Keratinocyte (primary cell): Measurements from ENCODE around the gene TEX47. TPM values are rescaled to one million over a fixed set of nuclear protein-coding genes. Genes with fewer than 3 reads are reported as not detected.

Experiments
- DNase-seq: peaks from one replicate; pipeline ENCODE4 v3.0.0-alpha.2; 2011; ENCODE audit warnings: low read depth, missing footprints, low spot score
- FAIRE-seq: peaks from 2 replicates; lab custom pipeline; 2011; peaks lifted over from hg19 to GRCh38; lab: Jason Lieb, UNC
- H2AFZ ChIP-seq: 2 replicates; pipeline ENCODE4 v1.6.0; 2012; ENCODE audit warnings: low read length, control low read depth, inconsistent platforms; ENCODE audit not compliant: control insufficient read depth
- H3K27ac ChIP-seq: 2 replicates; pipeline ENCODE4 v1.5.1; 2011; ENCODE audit warnings: low read length; ENCODE audit not compliant: control insufficient read depth, insufficient read depth
- H3K27me3 ChIP-seq: 3 replicates; pipeline ENCODE4 v1.6.0; 2011; ENCODE audit warnings: low read length; ENCODE audit not compliant: control insufficient read depth, insufficient read depth; ENCODE audit errors: extremely low read depth
- H3K36me3 ChIP-seq, 2 experiments: 2 replicates in 1 of 2; 3 replicates in 1 of 2; pipeline ENCODE4 v1.5.1; 2011; ENCODE audit warnings: low read length in 2 of 2, mild to moderate bottlenecking in 1 of 2; ENCODE audit not compliant: control insufficient read depth in 2 of 2, insufficient read depth in 2 of 2; ENCODE audit errors: extremely low read depth in 1 of 2
- H3K4me1 ChIP-seq: 3 replicates; pipeline ENCODE4 v1.5.1; 2011; ENCODE audit warnings: low read length; ENCODE audit not compliant: control insufficient read depth, insufficient read depth; ENCODE audit errors: extremely low read depth
- H3K4me2 ChIP-seq: 3 replicates; pipeline ENCODE4 v1.6.0; 2011; ENCODE audit warnings: low read depth, low read length; ENCODE audit not compliant: control insufficient read depth, insufficient read depth; ENCODE audit errors: extremely low read depth
- H3K4me3 ChIP-seq, 3 experiments: fragments of 200-600 bp in 1 of 3; sonication (generic) in 1 of 3; 2 replicates in 2 of 3; 3 replicates in 1 of 3; pipeline ENCODE4 v1.5.1; 2011 to 2016; ENCODE audit warnings: low read length in 3 of 3, mild to moderate bottlenecking in 3 of 3, control low read depth in 2 of 3, inconsistent platforms in 1 of 3, low read depth in 1 of 3, mixed read lengths in 1 of 3, mixed run types in 1 of 3, moderate library complexity in 1 of 3; ENCODE audit not compliant: control insufficient read depth in 2 of 3, insufficient read depth in 2 of 3; ENCODE audit errors: extremely low read depth in 1 of 3
- H3K79me2 ChIP-seq: 2 replicates; pipeline ENCODE4 v1.6.0; 2012; ENCODE audit warnings: low read length; ENCODE audit not compliant: control insufficient read depth, insufficient read depth
- H3K9ac ChIP-seq: 3 replicates; pipeline ENCODE4 v1.6.0; 2011; ENCODE audit warnings: low read length; ENCODE audit not compliant: control insufficient read depth, insufficient read depth; ENCODE audit errors: extremely low read depth
- H3K9me1 ChIP-seq: 3 replicates; pipeline ENCODE4 v1.6.0; 2011; ENCODE audit warnings: low read length; ENCODE audit not compliant: control insufficient read depth, insufficient read depth; ENCODE audit errors: extremely low read depth
- H3K9me3 ChIP-seq: 2 replicates; pipeline ENCODE4 v1.5.1; 2012; ENCODE audit warnings: low read depth, low read length; ENCODE audit not compliant: control insufficient read depth
- H4K20me1 ChIP-seq: 3 replicates; pipeline ENCODE4 v1.6.0; 2011; ENCODE audit warnings: low read length; ENCODE audit not compliant: control insufficient read depth, insufficient read depth; ENCODE audit errors: extremely low read depth
- EZH2 ChIP-seq: IDR thresholded peaks from one replicate; pipeline ENCODE4 v1.6.1; 2012; ENCODE audit warnings: inconsistent platforms, mild to moderate bottlenecking, low read length, moderate library complexity
- dilution Hi-C: fragments of 300-500 bp; cut with MboI; formaldehyde crosslinking; loops from one replicate; pipeline ENCODE4 v1.7.0; 2020; ENCODE audit warnings: low sequenced_read_pairs; ENCODE audit not compliant: extremely low pct_ligation_motif_present
- polyA minus RNA-seq, 3 experiments: library from RNA; depleted of rRNA, polyadenylated mRNA; stranded (reverse); fragments of >200 nt; gene quantifications; 1 replicate in 1 of 3; 2 replicates in 1 of 3; 3 replicates in 1 of 3; pipeline ENCODE4 v1.2.3, GENCODE V29; 2011
- polyA plus RNA-seq, 5 experiments: library from polyadenylated mRNA; depleted of rRNA in 3 of 5; stranded (reverse) in 3 of 5; stranded (forward) in 1 of 5; unstranded in 1 of 5; fragments of >200 nt; gene quantifications; 1 replicate in 1 of 5; 2 replicates in 3 of 5; 3 replicates in 1 of 5; pipeline versions ENCODE4 v1.2.1 to v1.2.3, GENCODE V29; 2011 to 2012; ENCODE audit warnings: missing spikeins in 2 of 5, low read depth in 1 of 5, low replicate concordance in 1 of 5
- TF ChIP-seq, protein P1 (sequence below), 3 experiments: IDR thresholded peaks in 1 of 3; conservative IDR thresholded peaks in 1 of 3; optimal IDR thresholded peaks in 1 of 3; 2 replicates in 2 of 3; 3 replicates in 1 of 3; pipeline versions ENCODE3 to v1.5.1; 2011; ENCODE audit warnings: low read length in 3 of 3, mild to moderate bottlenecking in 3 of 3, moderate library complexity in 2 of 3, control low read depth in 1 of 3, inconsistent platforms in 1 of 3; ENCODE audit not compliant: insufficient read depth in 2 of 3; ENCODE audit errors: extremely low read depth in 1 of 3

Gene TEX47
- polyA plus RNA-seq, result not detected in 3 replicates
- polyA plus RNA-seq (2011; ENCODE audit: low read depth), result not detected
- polyA plus RNA-seq (2011; cell fraction: cytosol; rRNA removed), result not detected in 2 replicates
- not detected in 2 replicates for polyA plus RNA-seq (2011; cell fraction: nucleus; rRNA removed)
- polyA plus RNA-seq (2012; ENCODE audit: low replicate concordance), result not detected in 2 replicates
- not detected in 3 replicates for polyA minus RNA-seq
- not detected for polyA minus RNA-seq (2011; cell fraction: cytosol; rRNA and poly(A)+ RNA removed)
- polyA minus RNA-seq (2011; cell fraction: nucleus; rRNA and poly(A)+ RNA removed), result not detected in 2 replicates

DNA sequence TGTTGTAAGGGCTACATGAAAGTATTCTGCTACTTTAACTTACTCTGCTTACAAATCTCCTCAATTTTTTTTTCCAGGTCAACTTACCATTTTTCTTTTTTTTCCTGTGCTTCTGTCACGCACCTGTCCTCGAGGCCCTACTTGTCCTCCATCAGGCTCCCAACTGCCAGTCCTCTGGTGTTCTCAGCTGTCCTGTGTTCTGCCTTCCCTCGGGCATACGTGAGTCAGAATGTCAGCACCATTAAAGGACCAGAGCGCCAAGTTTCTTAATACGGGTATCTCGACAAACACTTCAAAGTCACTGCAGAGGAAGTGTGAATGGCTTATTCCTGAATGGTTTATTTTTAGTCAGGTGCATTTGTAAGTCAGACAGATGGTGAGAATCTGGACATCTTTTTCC, at the start of gene TEX47:
TEX47 (minus strand) TSS at position 185 of the 400 bp plus-strand sequence. CDS start 795 bp downstream, outside the sequence.
- Histone ChIP-seq H2AFZ (no peak within 1 kb of the TSS), H3K4me2 (no peak within 1 kb of the TSS), H3K36me3 (no peaks in the 10 kb centered on the region), H3K27ac (no peak within 1 kb of the TSS), H3K9me3 (no peaks in the 10 kb centered on the region), H3K79me2 (no peaks in the 10 kb centered on the region), H3K9me1 (no peaks in the 10 kb centered on the region), H3K4me1 (no peaks in the 10 kb centered on the region), H4K20me1 (no peaks in the 10 kb centered on the region), H3K27me3 (no peaks in the 10 kb centered on the region), H3K9ac (no peak within 1 kb of the TSS), H3K4me3 (no peak within 1 kb of the TSS)
- no peak for TF ChIP-seq EZH2
- TF ChIP-seq, protein P1, sequence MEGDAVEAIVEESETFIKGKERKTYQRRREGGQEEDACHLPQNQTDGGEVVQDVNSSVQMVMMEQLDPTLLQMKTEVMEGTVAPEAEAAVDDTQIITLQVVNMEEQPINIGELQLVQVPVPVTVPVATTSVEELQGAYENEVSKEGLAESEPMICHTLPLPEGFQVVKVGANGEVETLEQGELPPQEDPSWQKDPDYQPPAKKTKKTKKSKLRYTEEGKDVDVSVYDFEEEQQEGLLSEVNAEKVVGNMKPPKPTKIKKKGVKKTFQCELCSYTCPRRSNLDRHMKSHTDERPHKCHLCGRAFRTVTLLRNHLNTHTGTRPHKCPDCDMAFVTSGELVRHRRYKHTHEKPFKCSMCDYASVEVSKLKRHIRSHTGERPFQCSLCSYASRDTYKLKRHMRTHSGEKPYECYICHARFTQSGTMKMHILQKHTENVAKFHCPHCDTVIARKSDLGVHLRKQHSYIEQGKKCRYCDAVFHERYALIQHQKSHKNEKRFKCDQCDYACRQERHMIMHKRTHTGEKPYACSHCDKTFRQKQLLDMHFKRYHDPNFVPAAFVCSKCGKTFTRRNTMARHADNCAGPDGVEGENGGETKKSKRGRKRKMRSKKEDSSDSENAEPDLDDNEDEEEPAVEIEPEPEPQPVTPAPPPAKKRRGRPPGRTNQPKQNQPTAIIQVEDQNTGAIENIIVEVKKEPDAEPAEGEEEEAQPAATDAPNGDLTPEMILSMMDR (optimal IDR thresholded peaks at IDR 0.05 in 1 of 3, IDR thresholded peaks at IDR 0.05 in 1 of 3, conservative IDR thresholded peaks at IDR 0.05 in 1 of 3; ENCODE audit: extremely low read depth in 1 of 3, insufficient read depth in 2 of 3, low read length in 3 of 3), result no peak
- dilution Hi-C loops, result no loop called here
- FAIRE-seq, result no peak
- no peak for DNase-seq

DNA sequence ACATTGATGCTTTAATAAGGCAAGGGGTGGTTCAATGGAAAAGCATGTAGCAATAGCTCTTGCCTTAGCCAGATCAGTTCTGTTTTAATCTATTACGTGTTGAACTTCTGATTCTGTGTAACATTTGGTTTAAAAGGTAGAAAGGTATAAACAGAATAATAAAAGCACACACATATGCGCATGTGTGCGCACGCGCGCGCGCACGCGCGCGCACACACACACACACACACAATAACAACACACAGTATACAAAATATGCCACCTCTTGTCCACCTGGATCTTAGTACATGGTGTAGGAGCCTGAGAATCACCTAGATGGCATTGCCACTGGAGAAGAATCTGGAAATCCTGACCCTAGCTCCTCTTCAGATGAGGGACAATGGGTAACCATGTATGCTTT, 49.6 kb upstream of the TEX47 start:
- no peak overlapping the region for H3K4me2 ChIP-seq
- dilution Hi-C loops, result no loop called here
- H3K4me1 ChIP-seq, result no peaks in the 10 kb centered on the region
- H3K9ac ChIP-seq, result no peak overlapping the region
- no peak for TF ChIP-seq EZH2
- TF ChIP-seq, protein P1 (optimal IDR thresholded peaks at IDR 0.05 in 1 of 3, IDR thresholded peaks at IDR 0.05 in 1 of 3, conservative IDR thresholded peaks at IDR 0.05 in 1 of 3; ENCODE audit: extremely low read depth in 1 of 3, insufficient read depth in 2 of 3, low read length in 3 of 3), result no peak
- H3K79me2 ChIP-seq, result no peaks in the 10 kb centered on the region
- FAIRE-seq (no peak), DNase-seq (no peak)
- H3K27me3 ChIP-seq, result no peaks in the 10 kb centered on the region
- no peaks in the 10 kb centered on the region for H3K9me1 ChIP-seq
- no peaks in the 10 kb centered on the region for H3K9me3 ChIP-seq
- no peaks in the 10 kb centered on the region for H4K20me1 ChIP-seq
- H3K4me3 ChIP-seq, result no peak overlapping the region
- H2AFZ ChIP-seq, result no peak overlapping the region
- H3K36me3 ChIP-seq, result no peaks in the 10 kb centered on the region
- H3K27ac ChIP-seq, result no peak overlapping the region
